GM21723 (cell line): ENCODE measurements around the gene CLIC4.
"Not testable (repeated sequence)": the region's sequence is repeated elsewhere in the genome, so short reads cannot be mapped to it uniquely, and the experiment has no call there.

Source experiments
- ATAC-seq: cut with Tn5 transposase; IDR thresholded peaks from one replicate; pipeline ENCODE4 v1.9.1; 2021; ENCODE audit warnings: mild to moderate bottlenecking, moderate library complexity; ENCODE audit not compliant: unreplicated experiment

CLIC4 gene

DNA sequence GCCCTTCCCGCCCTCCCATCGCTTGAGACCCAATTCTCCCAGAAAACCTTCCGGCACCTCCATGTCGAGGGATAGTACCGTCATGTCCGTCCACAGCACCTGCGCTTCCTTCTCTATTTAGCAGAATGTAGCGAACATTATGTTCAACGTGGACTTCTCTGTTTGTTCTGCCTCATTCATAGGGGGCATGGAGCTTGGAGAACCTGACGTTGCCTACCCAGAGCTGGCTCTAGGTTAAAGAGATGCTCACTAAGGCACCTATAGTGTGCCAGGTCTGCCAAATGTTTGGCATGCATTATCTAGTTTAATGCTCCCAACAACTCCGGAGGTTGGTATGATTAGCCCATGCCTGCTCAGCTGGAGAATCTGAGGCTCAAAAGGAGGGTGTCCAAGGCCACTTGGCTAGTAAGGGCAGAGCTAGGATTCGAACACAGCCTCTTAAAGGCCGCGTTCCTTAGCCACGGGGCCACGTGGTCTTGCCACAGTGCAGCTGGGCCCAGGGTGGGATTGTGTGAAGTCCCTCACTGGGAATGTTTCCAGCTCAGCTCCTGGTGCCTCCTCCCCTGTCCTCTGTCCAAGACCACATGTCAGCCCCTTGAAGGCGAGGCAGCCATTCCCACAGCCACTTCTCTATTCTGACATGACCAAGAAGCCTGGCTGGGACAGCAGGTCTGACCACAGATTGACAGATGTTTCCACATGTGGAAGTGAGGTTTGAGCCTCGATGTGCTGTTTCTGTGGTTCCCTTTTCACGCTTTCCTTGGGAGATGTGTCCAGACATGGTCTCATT is 127.0 kb downstream of the CLIC4 start:
- ATAC-seq = no peak

DNA sequence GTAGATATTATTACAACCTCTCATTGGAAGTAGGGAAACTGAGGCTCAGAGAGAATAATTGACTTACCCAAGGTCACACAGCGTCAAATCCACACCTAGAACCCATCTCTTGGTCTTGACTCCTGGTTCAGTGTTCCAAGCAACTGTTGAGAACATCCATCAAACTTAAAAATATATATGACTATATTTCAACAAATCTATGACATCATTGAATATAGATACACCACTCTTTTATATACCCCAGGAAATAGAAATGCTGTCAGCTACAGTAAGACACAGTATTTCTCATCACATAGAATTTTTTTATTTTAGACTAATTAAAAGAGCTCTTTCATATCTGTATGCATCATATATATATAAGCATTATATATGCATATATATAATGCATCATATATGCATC is 127.9 kb downstream of the CLIC4 start:
- no peak for ATAC-seq

DNA sequence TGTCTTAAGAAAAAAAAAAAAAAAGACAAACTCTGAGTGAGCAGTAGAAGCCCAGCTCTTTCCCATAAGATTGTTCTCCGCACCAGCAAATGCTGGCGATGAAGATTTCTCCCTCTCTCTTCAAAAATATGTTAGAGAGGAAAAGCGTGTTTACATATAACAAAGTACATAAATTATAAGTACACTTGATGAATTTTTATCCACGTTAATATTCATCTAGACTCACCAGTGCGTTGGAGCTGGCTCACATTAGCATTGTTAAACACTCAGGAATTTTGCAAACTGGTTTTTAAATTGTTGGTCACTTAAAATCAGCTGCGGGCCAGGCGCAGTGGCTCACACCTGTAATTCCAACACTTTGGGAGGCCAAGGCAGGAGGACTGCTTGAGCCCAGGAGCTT is 128.8 kb downstream of the CLIC4 start:
- ATAC-seq = no peak

- ATAC-seq = no peak
These were observed 129.5 kb downstream of the CLIC4 start for GRCh38 chr1:24874611-24875234.

GRCh38 chr1:24875257-24875656 is 130.0 kb downstream of the CLIC4 start:
- ATAC-seq = no peak

- ATAC-seq = no peak
These were observed 130.8 kb downstream of the CLIC4 start for GRCh38 chr1:24875991-24876506.

DNA sequence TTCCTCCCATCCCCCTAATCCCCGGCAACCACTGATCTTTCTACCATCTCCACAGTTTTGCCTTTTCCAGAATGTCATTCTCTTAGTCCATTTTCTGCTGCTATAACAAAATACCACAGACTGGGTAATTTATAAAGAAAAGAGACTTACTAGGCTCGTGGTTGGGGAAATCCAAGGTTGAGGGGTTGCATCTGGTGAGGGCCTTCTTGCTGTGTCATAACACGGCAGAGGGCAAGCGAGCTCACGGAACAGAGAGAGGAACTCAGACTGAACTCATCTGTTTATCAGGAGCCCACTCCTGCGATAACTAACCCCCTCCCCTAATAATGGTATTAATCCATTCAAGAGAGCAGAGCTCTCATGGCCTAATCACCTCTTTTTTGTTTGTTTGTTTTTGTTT is 132.8 kb downstream of the CLIC4 start:
- ATAC-seq = no peak

- ATAC-seq = no peak
These were observed 133.8 kb downstream of the CLIC4 start for GRCh38 chr1:24878775-24879742.

DNA sequence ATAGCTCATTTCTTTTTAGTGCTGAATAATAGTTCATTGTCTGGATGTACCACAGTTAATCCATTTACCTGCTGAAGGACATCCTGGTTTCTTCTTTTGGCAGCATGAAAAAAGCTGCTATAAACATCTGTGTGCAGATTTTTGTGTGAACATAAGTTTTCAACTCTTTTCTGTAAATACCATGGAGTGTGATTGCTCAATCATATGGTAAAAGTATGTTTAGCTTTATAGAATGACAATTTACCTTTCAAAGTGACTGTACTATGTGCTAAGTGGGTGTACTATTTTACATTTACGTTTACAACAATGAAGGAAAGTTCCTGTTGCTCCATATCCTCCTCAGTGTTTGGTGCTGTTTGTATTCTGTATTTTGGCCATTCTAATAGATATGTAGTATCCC is 135.8 kb downstream of the CLIC4 start:
- ATAC-seq = no peak

DNA sequence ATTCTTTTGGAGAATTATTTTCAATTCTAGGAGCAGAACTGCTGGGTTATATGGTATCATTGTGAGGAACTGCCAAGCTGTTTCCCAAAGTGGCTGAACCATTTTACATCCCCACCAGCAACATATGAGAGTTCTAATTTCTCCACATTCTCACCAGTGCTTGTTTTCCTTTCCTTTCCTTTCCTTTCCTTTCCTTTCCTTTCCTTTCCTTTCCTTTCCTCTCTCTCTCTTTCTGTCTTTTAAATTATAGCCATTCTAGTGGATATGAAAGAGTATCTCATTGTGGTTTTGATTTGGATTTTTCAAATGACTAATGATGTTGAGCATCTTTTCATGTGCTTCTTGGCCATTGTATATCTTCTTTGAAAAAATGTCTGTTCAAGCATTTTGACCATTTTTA is 139.5 kb downstream of the CLIC4 start:
- ATAC-seq = no peak

DNA sequence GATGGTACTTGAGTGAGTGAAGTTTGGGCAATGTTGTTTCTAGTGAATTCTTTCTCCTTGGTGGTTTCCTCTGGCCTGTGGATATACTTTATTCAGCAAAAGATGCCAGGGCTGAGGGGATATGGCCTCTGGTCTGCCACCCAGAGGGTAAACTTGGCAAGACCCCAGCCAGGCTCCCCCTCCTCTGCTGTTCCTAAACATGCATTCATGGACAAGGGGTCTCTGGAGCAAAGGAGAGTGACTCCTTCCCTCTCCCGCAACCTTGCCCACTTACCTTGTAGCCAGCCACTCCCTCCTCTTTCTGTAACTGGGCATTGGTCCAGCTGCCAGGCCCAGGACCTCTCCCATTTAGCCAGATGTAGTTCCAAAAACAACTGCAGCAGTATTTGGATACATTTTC is 141.0 kb downstream of the CLIC4 start:
- ATAC-seq = no peak

- no peak for ATAC-seq
These were observed 143.1 kb downstream of the CLIC4 start for GRCh38 chr1:24888061-24888970.

- ATAC-seq = no peak
These were observed 143.9 kb downstream of the CLIC4 start for GRCh38 chr1:24888971-24889676.

GRCh38 chr1:24890887-24891286 is 145.6 kb downstream of the CLIC4 start:
- ATAC-seq = no peak

DNA sequence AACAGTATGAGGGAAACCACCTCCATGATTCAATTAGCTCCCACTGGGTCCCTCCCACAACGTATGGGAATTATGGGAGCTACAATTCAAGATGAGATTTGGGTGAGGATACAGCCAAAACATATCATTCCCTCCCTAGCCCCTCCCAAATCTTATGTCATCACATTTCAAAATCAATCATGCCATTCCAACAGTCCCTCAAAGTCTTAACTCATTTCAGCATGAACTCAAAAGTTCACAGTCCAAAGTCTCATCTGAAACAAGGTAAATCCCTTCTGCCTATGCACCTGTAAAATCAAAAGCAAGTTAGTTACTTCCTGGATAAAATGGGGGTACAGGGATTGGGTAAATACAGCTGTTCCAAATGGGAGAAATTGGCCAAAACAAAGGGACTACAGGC is 146.1 kb downstream of the CLIC4 start:
- ATAC-seq = not testable (repeated sequence)

GRCh38 chr1:24892188-24893153 is 147.2 kb downstream of the CLIC4 start:
- ATAC-seq = no peak

DNA sequence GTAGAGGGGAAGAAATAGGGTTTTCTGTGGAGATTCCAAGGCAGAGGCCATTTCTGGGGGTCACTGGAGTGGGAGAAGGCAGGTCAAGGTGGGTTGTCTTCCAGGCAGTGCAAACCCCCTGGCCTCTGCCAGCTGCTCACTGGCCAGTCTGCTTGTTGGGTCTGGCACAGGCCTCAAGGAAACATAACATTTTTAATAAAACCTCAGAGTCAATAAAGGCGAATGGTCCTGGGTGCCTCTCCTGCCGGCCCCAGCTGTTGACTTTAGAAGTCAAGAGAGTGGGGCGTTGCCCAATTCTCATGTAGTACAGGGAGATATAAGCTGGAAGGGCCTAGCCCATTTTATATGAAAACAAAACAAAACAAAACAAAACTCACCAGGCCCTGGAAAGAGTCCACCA is 148.2 kb downstream of the CLIC4 start:
- ATAC-seq = no peak
